ENCODE data around the gene NT5DC1.

NT5DC1 gene

GRCh38 chr6:116144605-116145004 lies 44.0 kb downstream of the NT5DC1 start:
- DNase-seq, result no peak

GRCh38 chr6:116145803-116146675 lies 45.4 kb downstream of the NT5DC1 start:
- DNase-seq, result no peak

- DNase-seq, result no peak
Measured at GRCh38 chr6:116152620-116153019, 52.0 kb downstream of the NT5DC1 start.

GRCh38 chr6:116154887-116155286 lies 54.2 kb downstream of the NT5DC1 start:
- no peak for DNase-seq

- no peak for DNase-seq
Measured at GRCh38 chr6:116156405-116157326, 56.0 kb downstream of the NT5DC1 start.

GRCh38 chr6:116157391-116157790 lies 56.7 kb downstream of the NT5DC1 start:
- no peak for DNase-seq

- no peak for DNase-seq
Measured at GRCh38 chr6:116158641-116159040, 58.0 kb downstream of the NT5DC1 start.

GRCh38 chr6:116159782-116160524 lies 59.3 kb downstream of the NT5DC1 start:
- DNase-seq, result no peak

- no peak for DNase-seq
Measured at GRCh38 chr6:116165596-116165995, 64.9 kb downstream of the NT5DC1 start.

GRCh38 chr6:116166369-116166768 lies 65.7 kb downstream of the NT5DC1 start:
- no peak for DNase-seq

GRCh38 chr6:116168148-116168547 lies 67.5 kb downstream of the NT5DC1 start:
- DNase-seq, result no peak

GRCh38 chr6:116169880-116170279 lies 69.2 kb downstream of the NT5DC1 start:
- DNase-seq, result no peak

- DNase-seq, result no peak
Measured at GRCh38 chr6:116170358-116171057, 69.9 kb downstream of the NT5DC1 start.

GRCh38 chr6:116173928-116174327 lies 73.3 kb downstream of the NT5DC1 start:
- DNase-seq, result no peak

GRCh38 chr6:116175344-116175743 lies 74.7 kb downstream of the NT5DC1 start:
- DNase-seq, result no peak

- no peak for DNase-seq
Measured at GRCh38 chr6:116176596-116176995, 75.9 kb downstream of the NT5DC1 start.

- DNase-seq, result no peak
Measured at GRCh38 chr6:116180375-116180774, 79.7 kb downstream of the NT5DC1 start.

- DNase-seq, result no peak
Measured at GRCh38 chr6:116189472-116189871, 88.8 kb downstream of the NT5DC1 start.

- no peak for DNase-seq
Measured at GRCh38 chr6:116190550-116190949, 89.9 kb downstream of the NT5DC1 start.

- DNase-seq, result no peak
Measured at GRCh38 chr6:116191881-116192280, 91.2 kb downstream of the NT5DC1 start.

GRCh38 chr6:116192786-116193185 lies 92.1 kb downstream of the NT5DC1 start:
- no peak for DNase-seq

GRCh38 chr6:116196841-116197240 lies 96.2 kb downstream of the NT5DC1 start:
- no peak for DNase-seq

Data from suppressor macrophage treated with lipopolysaccharide for 1 hour (primary cell).